Measurements from ENCODE around the gene CEP76. TPM values are rescaled to one million over a fixed set of nuclear protein-coding genes. Genes with fewer than 3 reads are reported as not detected.

Gene CEP76
- total and polyA plus RNA-seq, 11 donors = 1.3 to 7.9 (median 4.3) TPM

DNA sequence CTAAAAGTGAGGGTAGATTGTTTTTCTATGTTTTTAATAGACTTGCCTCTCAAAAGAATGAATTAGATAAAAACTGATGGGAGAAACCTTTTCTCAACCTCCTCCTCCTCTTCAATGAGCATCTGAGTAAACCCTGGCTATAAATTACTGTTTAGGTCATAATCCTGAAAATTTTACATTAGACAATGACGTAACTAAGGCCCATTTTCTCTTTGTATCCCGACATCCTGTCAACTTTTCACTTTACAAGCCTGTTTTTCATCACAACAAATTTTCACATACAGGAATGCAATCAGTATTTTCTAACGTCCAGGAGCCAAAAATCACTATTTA, 46.0 kb downstream of the CEP76 start:
- Histone ChIP-seq H3K4me1 (peaks cover 0 to 39% (median 25%) of the 10 kb centered on the region in 12 donors), H3K27ac (peak overlapping the region; percentile 52 to 99 (median 96))
- WGBS, 4 donors = 4 to 6% (median 4%) methylated on average over 3 of the region's 3 CpGs

DNA sequence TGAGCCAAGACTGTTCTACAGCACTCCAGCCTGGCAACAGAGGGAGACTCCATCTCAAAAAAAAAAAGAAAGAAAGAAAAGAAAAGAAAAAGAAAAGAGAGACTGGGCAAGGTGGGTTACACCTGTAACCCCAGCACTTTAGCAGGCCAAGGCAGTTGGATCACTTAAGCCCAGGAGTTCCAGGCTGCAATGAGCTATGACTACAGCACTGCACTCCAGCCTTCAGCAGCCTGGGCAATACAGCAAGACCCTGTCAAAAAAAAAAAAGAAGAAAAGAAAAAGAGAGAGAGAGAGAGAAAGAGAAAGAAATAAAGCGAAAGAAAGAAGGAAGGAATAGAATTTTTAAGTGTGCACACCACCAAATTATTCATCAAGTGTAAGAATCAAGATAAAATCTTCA, 47.6 kb downstream of the CEP76 start:
- no peak for ATAC-seq
- TF ChIP-seq, protein P1, sequence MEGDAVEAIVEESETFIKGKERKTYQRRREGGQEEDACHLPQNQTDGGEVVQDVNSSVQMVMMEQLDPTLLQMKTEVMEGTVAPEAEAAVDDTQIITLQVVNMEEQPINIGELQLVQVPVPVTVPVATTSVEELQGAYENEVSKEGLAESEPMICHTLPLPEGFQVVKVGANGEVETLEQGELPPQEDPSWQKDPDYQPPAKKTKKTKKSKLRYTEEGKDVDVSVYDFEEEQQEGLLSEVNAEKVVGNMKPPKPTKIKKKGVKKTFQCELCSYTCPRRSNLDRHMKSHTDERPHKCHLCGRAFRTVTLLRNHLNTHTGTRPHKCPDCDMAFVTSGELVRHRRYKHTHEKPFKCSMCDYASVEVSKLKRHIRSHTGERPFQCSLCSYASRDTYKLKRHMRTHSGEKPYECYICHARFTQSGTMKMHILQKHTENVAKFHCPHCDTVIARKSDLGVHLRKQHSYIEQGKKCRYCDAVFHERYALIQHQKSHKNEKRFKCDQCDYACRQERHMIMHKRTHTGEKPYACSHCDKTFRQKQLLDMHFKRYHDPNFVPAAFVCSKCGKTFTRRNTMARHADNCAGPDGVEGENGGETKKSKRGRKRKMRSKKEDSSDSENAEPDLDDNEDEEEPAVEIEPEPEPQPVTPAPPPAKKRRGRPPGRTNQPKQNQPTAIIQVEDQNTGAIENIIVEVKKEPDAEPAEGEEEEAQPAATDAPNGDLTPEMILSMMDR (IDR thresholded peaks at IDR 0.05) = no peak
- TF ChIP-seq POLR2A (IDR thresholded peaks at IDR 0.05) = no peak
- no peaks in the 10 kb centered on the region for H3K9me3 ChIP-seq
- no peaks in the 10 kb centered on the region for H3K27me3 ChIP-seq
- intact Hi-C loops (cut with DNase I) = loop anchor here in 7 of 10 donors (5.0 to 10.0 kb wide), 8 partner anchors 103 to 350 kb away; partner anchors contain the start of genes PRELID3A (in 3 of the 7), AFG3L2 (in 2 of the 7) and TUBB6 (in 1 of the 7)
- WGBS, 4 donors = 95 to 100% (median 98%) methylated on average over 1 of the region's 1 CpG
- peaks cover 0 to 42% (median 27%) of the 10 kb centered on the region in 12 donors for H3K4me1 ChIP-seq
- no peak overlapping the region for H3K27ac ChIP-seq
- no peak for DNase-seq
- H3K36me3 ChIP-seq = no peaks in the 10 kb centered on the region
- no peak overlapping the region for H3K4me3 ChIP-seq

More for the DNA sequence above, 46.0 kb downstream of the CEP76 start:
- no peak for ATAC-seq
- no peak for DNase-seq
- Histone ChIP-seq H3K27me3 (no peaks in the 10 kb centered on the region), H3K4me3 (peak overlapping the region; percentile 61 to 95 (median 80)), H3K9me3 (no peaks in the 10 kb centered on the region), H3K36me3 (peaks cover 0 to 3% (median 0%) of the 10 kb centered on the region in 9 donors)
- intact Hi-C loops (cut with DNase I) = loop anchor here in 7 of 10 donors (2.0 to 10.0 kb wide), 9 partner anchors 104 to 352 kb away; partner anchors contain the start of genes PRELID3A (in 3 of the 7), AFG3L2 (in 2 of the 7) and TUBB6 (in 1 of the 7)
- TF ChIP-seq, protein P1 (IDR thresholded peaks at IDR 0.05) = no peak
- no peak for TF ChIP-seq POLR2A (IDR thresholded peaks at IDR 0.05)

DNA sequence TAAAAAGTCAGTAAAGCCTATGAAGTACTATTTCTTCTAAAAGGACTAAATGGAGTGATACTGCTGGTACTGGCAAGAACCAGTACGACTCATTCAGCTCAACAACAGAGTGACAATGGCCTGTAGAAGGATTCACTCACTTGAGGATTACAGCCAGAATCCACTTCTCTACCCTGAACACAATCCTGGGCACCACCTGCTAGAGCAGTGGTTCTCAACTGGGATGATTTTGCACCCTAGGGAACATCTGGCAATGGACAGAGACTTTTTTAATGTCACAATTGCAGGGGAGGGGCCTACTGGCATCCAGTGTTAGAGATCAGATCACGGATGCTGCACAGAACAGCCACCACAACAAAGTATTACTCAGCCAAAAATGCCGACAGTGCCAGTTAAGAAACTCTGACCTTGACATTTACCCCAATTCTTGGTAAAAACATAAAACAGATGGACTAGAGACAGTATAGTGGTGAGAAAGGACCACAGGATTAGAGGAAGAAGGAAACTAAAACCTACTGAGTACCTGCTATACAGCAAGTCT, 49.6 kb downstream of the CEP76 start:
- DNase-seq (no peak), ATAC-seq (peak in 1 of 4 donors; percentile 19)
- H3K36me3 ChIP-seq = peaks cover 0 to 4% (median 0%) of the 10 kb centered on the region in 9 donors
- H3K4me1 ChIP-seq = peaks cover 0 to 44% (median 26%) of the 10 kb centered on the region in 12 donors
- no peaks in the 10 kb centered on the region for H3K9me3 ChIP-seq
- H3K27me3 ChIP-seq = no peaks in the 10 kb centered on the region
- H3K27ac ChIP-seq = peak overlapping the region in 9 of 12 donors; percentile 2 to 71 (median 32)
- intact Hi-C loops (cut with DNase I) = loop anchor here in 5 of 10 donors (10.0 kb wide), 4 partner anchors 108 to 348 kb away; partner anchors contain the start of gene TUBB6 (in 1 of the 5)
- no peak for TF ChIP-seq POLR2A (IDR thresholded peaks at IDR 0.05)
- TF ChIP-seq, protein P1 (IDR thresholded peaks at IDR 0.05) = no peak
- H3K4me3 ChIP-seq = no peak overlapping the region
- 39 to 58% (median 51%) methylated on average over 3 of the region's 3 CpGs for WGBS, 4 donors

DNA sequence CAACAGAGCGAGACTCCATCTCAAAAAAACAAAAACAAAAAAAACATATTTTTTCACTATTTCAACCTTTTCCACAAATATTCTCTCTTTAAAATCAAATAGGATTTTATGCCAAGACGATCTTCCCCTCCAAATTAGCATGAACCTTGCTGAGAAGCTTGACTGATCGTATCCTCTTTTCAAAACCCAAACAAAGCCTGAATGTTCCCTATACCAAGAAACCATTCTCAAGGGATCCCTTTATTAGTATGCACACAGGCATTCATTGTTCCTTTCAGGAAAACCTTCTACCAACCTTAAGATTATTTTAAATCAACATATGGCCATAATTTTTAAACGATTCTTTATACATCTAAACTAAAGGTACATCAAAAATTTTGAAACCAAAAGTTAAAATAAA, 50.9 kb downstream of the CEP76 start:
- H3K27ac ChIP-seq = peak overlapping the region in 6 of 12 donors; percentile 4 to 71 (median 30)
- H3K4me1 ChIP-seq = peaks cover 0 to 46% (median 25%) of the 10 kb centered on the region in 12 donors
- DNase-seq = no peak
- 56 to 66% (median 65%) methylated on average over 4 of the region's 4 CpGs for WGBS, 4 donors
- H3K4me3 ChIP-seq = no peak overlapping the region
- intact Hi-C loops (cut with DNase I) = loop anchor here in 5 of 10 donors (10.0 kb wide), 4 partner anchors 107 to 347 kb away; partner anchors contain the start of gene TUBB6 (in 1 of the 5)
- H3K27me3 ChIP-seq = no peaks in the 10 kb centered on the region
- no peak for TF ChIP-seq POLR2A (IDR thresholded peaks at IDR 0.05)
- TF ChIP-seq, protein P1 (IDR thresholded peaks at IDR 0.05) = no peak
- peaks cover 0 to 4% (median 0%) of the 10 kb centered on the region in 9 donors for H3K36me3 ChIP-seq
- ATAC-seq = no peak
- no peaks in the 10 kb centered on the region for H3K9me3 ChIP-seq
